Measurements from ENCODE around the gene COX5A.

DNA sequence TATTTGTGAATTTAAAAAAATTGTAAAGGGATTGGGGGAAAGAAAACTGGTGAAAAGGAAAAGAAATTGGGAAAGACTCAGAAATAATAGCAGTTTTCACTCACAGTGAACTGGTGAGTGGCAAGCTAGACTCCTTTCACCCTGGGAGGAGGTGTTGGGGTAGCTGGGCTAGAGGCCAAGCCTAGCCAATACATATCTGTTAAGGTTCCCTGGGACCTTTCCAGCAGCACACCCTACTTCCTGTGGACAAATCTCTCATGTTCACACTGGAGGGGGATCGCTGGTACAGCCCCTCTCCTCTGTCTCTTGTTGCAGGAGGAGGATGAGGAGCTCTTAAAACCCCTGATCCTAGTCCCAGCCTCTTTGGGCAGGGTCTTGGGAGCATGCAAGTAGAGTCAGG, 22.4 kb upstream of the COX5A start:
- no peak for TF ChIP-seq FOXM1 (IDR thresholded peaks at IDR 0.05; ENCODE audit: borderline replicate concordance)
- TF ChIP-seq SP1 (IDR thresholded peaks at IDR 0.05), result no peak
- no peak for TF ChIP-seq BHLHE40 (IDR thresholded peaks at IDR 0.05; ENCODE audit: borderline replicate concordance)
- no peak for TF ChIP-seq TARDBP (IDR thresholded peaks at IDR 0.05)

All from HEK293T (cell line).